A673 (cell line): ENCODE measurements around the gene KEL. TPM values are rescaled to one million over a fixed set of nuclear protein-coding genes. Genes with fewer than 3 reads are reported as not detected.

Source experiments
- BruUV-seq: library from RNA; stranded (reverse); fragments of 400-500 nt; replicated peaks from 2 replicates; lab custom pipeline; 2021; lab: Mats Ljungman, UMichigan
- CTCF ChIA-PET: fragments of 300-600 bp; sonication (Branson Sonifier 250); formaldehyde crosslinking; loops from one replicate; lab custom pipeline; 2022; ENCODE audit warnings: antibody characterized with exemption; lab: Charles Lee
- POLR2A ChIA-PET: fragments of 300-600 bp; sonication (Branson Sonifier 250); formaldehyde crosslinking; loops from one replicate; lab custom pipeline; 2022; ENCODE audit warnings: antibody characterized with exemption; ENCODE audit not compliant: low non-redundant PET; lab: Charles Lee
- DNase-seq: peaks from one replicate; pipeline ENCODE4 v3.0.0-alpha.2; 2015; ENCODE audit warnings: low spot score
- H3K27ac ChIP-seq: fragments of 200-600 bp; sonication (generic); 2 replicates; pipeline ENCODE4 v1.5.1; 2016; ENCODE audit warnings: mixed run types, low read depth, mild to moderate bottlenecking, mixed read lengths, antibody characterized with exemption, low read length; ENCODE audit not compliant: poor library complexity, severe bottlenecking
- H3K27me3 ChIP-seq: fragments of 200-600 bp; sonication (generic); replicated peaks from 2 replicates; pipeline ENCODE4 v1.6.1; 2017; ENCODE audit warnings: mixed run types, low read depth, mild to moderate bottlenecking, mixed read lengths, antibody characterized with exemption, low read length; ENCODE audit not compliant: insufficient read depth, poor library complexity
- H3K36me3 ChIP-seq: fragments of 200-600 bp; sonication (generic); 2 replicates; pipeline ENCODE4 v1.6.1; 2016; ENCODE audit warnings: mixed run types, mild to moderate bottlenecking, mixed read lengths, antibody characterized with exemption, low read length; ENCODE audit not compliant: insufficient read depth, poor library complexity, severe bottlenecking
- H3K4me1 ChIP-seq: fragments of 200-600 bp; sonication (generic); 2 replicates; pipeline ENCODE4 v1.6.1; 2017; ENCODE audit warnings: mixed run types, mild to moderate bottlenecking, mixed read lengths, antibody characterized with exemption, low read length; ENCODE audit not compliant: insufficient read depth, poor library complexity, severe bottlenecking
- H3K4me3 ChIP-seq: fragments of 200-600 bp; sonication (generic); 2 replicates; pipeline ENCODE4 v1.5.1; 2016; ENCODE audit warnings: low read depth, mixed run types, mild to moderate bottlenecking, mixed read lengths, low read length; ENCODE audit not compliant: poor library complexity, severe bottlenecking
- H3K9me3 ChIP-seq: fragments of 200-600 bp; sonication (generic); 2 replicates; pipeline ENCODE4 v1.6.1; 2016; ENCODE audit warnings: mixed run types, low read depth, mild to moderate bottlenecking, mixed read lengths, antibody characterized with exemption, low read length; ENCODE audit not compliant: poor library complexity, severe bottlenecking
- EZH2 ChIP-seq: fragments of 200-600 bp; sonication (generic); IDR thresholded peaks from 2 replicates; pipeline ENCODE4 v1.6.1; 2017; ENCODE audit warnings: borderline replicate concordance, low read depth, mild to moderate bottlenecking, mixed read lengths, antibody characterized with exemption, low read length; ENCODE audit not compliant: poor library complexity, severe bottlenecking
- intact Hi-C: fragments of 100-400 bp; cut with micrococcal nuclease; formaldehyde crosslinking; loops from one replicate; pipeline ENCODE4 v1.10.0; 2022; ENCODE audit not compliant: unreplicated experiment
- total RNA-seq: library from RNA; stranded (reverse); gene quantifications from 2 replicates; pipeline ENCODE4 v1.2.3, GENCODE V29; 2021
- TF ChIP-seq, protein P1 (sequence below): fragments of 300-800, 200-600 bp; sonication (generic); conservative IDR thresholded peaks from 2 replicates; pipeline ENCODE4 v1.5.1; 2017; ENCODE audit warnings: low read depth, mild to moderate bottlenecking, antibody characterized with exemption, low read length, moderate library complexity, mixed read lengths

The KEL gene
- total RNA-seq, 1 experiment from 2014 or later, result not detected

DNA sequence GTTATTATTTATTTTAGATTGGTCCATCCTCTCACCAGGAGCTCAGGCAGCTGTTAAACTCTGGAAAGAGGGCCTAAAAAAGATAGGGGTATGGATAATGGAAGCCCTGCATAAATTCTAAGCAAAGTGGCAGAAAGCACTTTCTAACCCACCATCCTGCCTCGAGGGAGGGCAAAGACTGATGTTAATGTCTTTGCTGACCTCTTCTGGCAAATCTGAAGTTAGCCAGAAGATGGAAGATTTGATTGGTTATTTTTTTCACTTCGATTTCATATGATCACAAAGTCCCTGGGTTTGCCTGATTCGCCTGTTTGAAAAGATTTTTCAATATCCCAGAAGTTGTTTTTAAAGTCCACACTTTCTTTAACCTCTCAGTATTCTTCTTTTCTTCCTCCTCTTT is 39.9 kb upstream of the KEL start:
- Histone ChIP-seq H3K27me3 (peaks cover 11% of the 10 kb centered on the region), H3K9me3 (no peaks in the 10 kb centered on the region), H3K27ac (no peak overlapping the region), H3K36me3 (no peaks in the 10 kb centered on the region), H3K4me3 (no peak overlapping the region), H3K4me1 (no peaks in the 10 kb centered on the region)
- no peak for TF ChIP-seq EZH2
- TF ChIP-seq, protein P1, sequence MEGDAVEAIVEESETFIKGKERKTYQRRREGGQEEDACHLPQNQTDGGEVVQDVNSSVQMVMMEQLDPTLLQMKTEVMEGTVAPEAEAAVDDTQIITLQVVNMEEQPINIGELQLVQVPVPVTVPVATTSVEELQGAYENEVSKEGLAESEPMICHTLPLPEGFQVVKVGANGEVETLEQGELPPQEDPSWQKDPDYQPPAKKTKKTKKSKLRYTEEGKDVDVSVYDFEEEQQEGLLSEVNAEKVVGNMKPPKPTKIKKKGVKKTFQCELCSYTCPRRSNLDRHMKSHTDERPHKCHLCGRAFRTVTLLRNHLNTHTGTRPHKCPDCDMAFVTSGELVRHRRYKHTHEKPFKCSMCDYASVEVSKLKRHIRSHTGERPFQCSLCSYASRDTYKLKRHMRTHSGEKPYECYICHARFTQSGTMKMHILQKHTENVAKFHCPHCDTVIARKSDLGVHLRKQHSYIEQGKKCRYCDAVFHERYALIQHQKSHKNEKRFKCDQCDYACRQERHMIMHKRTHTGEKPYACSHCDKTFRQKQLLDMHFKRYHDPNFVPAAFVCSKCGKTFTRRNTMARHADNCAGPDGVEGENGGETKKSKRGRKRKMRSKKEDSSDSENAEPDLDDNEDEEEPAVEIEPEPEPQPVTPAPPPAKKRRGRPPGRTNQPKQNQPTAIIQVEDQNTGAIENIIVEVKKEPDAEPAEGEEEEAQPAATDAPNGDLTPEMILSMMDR, result 0 out of 2 replicates have a peak, but pooled peaks have one; percentile 23
- no peak for DNase-seq
- intact Hi-C loops, result loop anchor here (5.0 to 10.0 kb wide), 2 partner anchors 120 to 397 kb away; no protein-coding TSS in a partner anchor
- POLR2A ChIA-PET, result no interaction called here
- no TSS peak for BruUV-seq
- CTCF ChIA-PET, result interaction anchor here (0.6 to 2.4 kb wide), 2 partner anchors 30 to 213 kb away, joined by 8 to 17 read pairs; no protein-coding TSS in a partner anchor

DNA sequence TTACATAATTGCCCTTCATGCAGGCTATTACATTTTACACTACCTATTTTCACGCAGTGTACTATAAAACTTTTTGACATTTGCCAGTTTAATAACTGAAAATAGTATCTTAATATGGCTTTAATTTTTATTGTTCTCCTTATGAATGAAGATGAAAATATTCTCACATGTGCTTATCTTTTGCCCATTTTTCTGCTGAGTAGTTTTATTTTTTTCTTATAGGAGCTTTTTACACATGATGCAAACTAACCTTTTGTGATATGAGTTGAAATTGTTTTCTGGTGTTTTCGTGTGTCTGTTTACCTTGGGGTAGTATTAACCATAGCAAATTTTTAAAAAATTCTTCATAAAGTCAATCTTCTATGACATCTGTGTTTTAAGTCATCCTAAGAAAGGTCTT is 38.5 kb upstream of the KEL start:
- CTCF ChIA-PET, result interaction anchor here (2.8 kb wide), 1 partner anchor 214 kb away, joined by 7 read pairs; no protein-coding TSS in a partner anchor
- no TSS peak for BruUV-seq

DNA sequence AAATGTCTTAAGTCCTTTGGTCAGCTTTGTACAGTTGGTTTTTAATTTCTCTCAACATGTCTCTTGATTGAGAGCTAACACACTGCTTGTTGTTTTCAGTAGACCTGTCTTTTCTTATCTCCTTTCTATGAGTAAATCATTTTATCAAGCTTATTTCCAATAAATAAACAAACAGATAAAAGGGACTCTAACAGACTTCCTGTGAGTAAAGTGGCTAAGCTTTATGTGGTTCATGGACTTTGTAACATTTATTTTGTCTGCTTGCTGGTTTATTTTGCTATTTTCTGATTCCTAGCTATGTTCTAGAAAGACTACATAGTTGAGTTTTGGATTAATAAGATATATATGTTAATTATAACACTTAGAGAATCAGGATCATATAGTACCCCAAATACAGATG is 37.6 kb upstream of the KEL start:
- Histone ChIP-seq H3K36me3 (no peaks in the 10 kb centered on the region), H3K4me1 (no peaks in the 10 kb centered on the region), H3K27ac (no peak overlapping the region), H3K27me3 (peaks cover 5% of the 10 kb centered on the region), H3K4me3 (no peak overlapping the region), H3K9me3 (no peaks in the 10 kb centered on the region)
- BruUV-seq, result no TSS peak
- DNase-seq, result no peak
- ChIA-PET CTCF (interaction anchor here (2.8 kb wide), 1 partner anchor 215 kb away, joined by 7 read pairs; no protein-coding TSS in a partner anchor), POLR2A (no interaction called here)
- intact Hi-C loops, result loop anchor here (5.0 to 10.0 kb wide), 2 partner anchors 117 to 395 kb away; no protein-coding TSS in a partner anchor
- TF ChIP-seq, protein P1, result no peak
- no peak for TF ChIP-seq EZH2

More for the DNA sequence above, 38.5 kb upstream of the KEL start:
- no peaks in the 10 kb centered on the region for H3K4me1 ChIP-seq
- no peaks in the 10 kb centered on the region for H3K9me3 ChIP-seq
- intact Hi-C loops, result loop anchor here (5.0 to 10.0 kb wide), 2 partner anchors 118 to 396 kb away; no protein-coding TSS in a partner anchor
- TF ChIP-seq, protein P1, result no peak
- no peak for TF ChIP-seq EZH2
- DNase-seq, result no peak
- POLR2A ChIA-PET, result no interaction called here
- H3K27ac ChIP-seq, result no peak overlapping the region
- no peaks in the 10 kb centered on the region for H3K36me3 ChIP-seq
- peaks cover 11% of the 10 kb centered on the region for H3K27me3 ChIP-seq
- no peak overlapping the region for H3K4me3 ChIP-seq
